NOMO-1 treated with dmso at 0.1 percent for 144 hours (cell line): ENCODE data around the gene ZHX3.
"Not testable (repeated sequence)": the region's sequence is repeated elsewhere in the genome, so short reads cannot be mapped to it uniquely, and the experiment has no call there.

Experiments used
- DNase-seq: peaks from one replicate; lab custom pipeline; 2025; ENCODE audit not compliant: unreplicated experiment; lab: John Stamatoyannopoulos, UW

Gene ZHX3

DNA sequence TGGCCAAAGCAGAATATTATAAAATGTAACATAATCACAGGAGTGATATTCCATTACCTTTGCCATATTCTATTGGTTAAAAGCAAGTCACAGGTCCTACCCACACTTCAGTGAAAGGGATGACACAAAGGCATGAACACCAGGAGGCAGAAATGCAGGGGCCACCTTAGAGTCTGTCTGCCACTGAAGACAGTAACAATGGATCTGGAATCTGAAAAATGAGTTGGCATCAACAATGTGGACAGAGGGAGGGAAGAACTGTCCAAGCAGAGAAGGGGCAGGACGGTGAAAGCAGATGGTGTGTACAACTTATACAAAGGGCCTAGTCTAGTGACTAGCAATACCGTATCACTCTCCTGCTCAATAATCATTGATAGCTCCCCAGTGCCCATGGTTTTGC is 16.5 kb upstream of the ZHX3 start:
- DNase-seq: no peak

DNA sequence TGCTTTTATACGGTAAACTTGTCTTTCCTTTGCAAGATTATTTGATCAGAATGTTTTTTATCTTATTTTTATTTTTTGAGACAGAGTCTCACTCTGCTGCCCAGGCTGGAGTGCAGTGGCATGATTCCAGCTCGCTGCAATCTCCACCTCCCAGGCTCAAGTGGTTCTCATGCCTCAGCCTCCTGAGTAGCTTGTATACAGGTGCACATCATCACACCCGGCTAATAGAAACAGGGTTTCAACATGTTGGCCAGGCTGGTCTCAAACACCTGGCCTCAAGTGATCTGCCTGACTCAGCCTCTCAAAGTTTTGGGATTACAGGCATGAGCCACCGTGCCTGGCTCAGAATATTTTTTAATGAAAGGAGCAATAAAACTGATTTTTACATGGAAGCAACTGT is 14.2 kb upstream of the ZHX3 start:
- DNase-seq: no peak

DNA sequence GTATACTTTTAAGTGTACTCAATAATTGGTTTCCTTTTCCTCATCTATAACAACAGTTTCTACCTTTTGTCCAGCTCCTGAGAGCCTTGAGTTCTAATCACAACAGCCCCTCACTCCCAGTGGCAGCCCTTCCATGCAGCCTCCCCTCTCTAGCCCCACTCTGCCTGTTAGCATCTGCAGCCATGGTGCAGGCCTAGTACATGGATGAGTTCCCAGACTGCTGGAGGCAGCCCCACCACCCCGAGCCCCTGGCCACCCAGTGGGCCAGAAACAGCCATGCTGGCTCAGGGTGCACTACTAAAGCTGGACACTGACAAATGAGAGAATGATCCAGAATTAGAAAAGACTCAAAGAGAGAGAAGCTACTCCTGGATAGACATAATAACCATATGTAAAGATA is 13.4 kb upstream of the ZHX3 start:
- no peak for DNase-seq

DNA sequence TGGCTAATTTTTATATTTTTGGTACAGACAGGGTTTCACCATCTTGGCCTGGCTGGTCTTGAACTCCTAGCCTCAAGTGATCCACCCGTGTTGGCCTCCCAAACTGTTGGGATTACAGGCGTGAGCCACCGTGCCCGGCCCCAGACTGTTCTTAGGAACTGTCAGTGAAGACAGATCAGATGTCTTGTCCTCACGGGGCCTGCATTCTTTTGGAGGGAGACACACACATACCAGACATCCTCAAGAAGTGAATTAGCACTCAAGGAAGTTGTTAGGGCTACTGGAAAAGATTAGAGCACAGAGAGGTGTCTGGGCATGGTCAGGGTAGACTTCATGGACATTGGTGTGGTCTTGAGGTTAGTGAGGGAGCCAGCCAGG is 12.8 kb upstream of the ZHX3 start:
- no peak for DNase-seq

DNA sequence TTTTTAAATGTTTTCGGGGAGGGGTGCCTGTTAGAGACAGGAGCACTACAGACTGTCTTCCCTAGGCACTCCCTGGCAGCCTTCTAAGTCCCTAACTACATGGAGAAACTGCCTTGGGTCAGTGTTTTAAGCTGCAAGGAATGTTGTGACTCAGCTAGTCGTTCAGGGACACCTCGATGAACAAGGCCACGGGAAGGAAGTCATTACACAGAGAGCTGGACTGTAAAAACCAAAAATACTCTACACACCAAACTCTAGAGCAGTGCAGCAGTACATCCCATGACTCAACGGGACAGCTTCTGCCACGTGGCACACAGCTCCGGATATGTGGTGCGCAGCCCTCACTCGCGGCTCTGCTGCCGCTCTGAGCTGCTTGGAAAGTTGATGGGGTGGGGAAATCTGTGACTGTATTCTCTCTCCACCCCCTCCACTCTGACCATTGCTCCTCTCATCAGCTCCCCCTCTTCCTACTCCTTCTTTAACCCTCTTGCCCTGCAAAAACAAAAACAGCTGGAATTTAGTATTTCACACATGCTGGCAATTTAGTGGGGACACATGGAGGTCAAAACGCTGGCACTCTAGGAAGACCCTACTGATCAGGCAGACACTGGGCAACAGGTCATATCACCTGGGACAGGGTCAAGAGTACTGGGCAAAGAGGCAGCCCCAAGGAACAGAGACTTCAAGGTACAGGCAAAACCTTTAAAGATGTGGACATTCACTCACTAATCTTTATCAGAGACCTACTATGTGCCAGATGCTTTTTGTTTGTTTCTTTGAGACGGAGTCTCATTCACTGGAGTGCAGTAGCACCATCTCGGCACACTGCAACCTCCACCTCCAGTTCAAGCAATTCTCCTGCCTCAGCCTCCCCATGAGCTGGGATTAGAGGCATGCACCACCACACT is 12.2 kb upstream of the ZHX3 start:
- peak; percentile 80 for DNase-seq

DNA sequence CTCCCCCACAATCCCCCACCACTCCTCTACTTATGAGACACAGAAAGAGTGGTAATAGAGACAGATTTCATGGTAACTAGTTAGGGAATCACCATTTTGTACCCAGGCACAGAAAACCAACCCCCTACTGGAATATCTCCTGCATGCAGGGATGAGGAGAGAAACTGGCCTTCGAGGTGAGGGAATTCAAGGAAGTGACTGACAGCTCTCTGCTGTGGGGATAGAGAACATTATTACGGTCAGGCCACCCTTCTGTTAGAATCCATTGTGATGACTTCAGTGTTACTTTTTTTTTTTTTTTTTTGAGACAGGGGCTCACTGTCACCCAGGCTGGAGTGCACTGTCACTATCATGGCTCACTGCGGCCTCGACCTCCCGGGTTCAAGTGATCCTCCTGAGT is 9.6 kb upstream of the ZHX3 start:
- DNase-seq: no peak

DNA sequence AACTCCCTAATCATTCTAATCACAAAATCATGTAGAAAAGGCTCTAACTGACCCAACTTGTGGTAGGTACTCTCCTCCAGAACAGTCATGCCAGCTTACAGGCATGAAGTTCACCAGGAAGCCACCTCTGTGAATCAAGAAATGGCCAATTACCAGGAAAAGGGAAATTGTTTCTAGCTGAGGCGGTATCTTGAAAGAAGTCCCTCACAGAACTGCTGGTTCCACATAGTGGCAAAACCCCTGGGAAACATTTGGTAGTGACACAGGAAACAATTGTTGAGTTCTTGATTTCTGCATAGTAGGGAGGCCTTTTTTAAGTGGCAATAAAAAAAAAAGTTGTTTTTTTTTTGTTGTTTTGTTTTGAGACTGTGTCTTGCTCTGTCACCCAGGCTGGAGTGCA is 3.4 kb upstream of the ZHX3 start:
- no peak for DNase-seq

DNA sequence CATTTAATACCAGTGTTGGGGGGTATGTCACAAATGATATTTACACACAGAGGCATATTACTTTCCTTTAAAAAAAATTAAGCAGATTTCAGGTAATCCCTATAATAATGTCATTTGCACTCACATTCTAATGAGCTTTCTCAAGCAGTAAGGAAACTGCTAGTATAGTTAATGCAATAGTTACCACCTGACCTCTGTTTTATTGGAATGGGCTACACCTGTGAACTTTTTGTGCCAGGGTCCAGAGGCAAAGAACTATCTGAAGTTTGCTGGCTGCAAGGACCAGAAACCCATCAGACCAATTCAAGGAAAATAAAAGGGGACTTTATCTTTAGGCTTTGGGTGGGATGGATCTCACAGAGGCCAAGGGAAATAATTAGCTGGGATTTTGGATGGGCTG is 2.9 kb upstream of the ZHX3 start:
- no peak for DNase-seq

DNA sequence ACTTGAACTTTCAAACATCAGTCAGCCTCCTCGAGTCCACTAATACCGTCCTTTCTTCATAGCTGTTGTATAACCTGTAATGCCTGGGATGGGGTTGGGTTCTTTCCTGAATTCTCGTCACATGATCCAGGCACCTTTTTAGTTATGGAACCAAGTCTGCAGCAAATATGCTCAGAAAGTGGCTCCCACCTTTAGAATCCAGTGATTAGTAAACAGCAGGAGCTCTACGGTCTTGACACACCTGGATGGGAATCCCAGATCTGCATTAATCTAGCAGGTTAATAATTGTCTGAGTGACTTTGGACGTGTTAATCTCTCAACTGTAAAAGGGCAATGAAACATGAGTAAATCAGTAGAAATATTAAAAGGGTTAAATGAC is 729 bp upstream of the ZHX3 start:
- no peak for DNase-seq

DNA sequence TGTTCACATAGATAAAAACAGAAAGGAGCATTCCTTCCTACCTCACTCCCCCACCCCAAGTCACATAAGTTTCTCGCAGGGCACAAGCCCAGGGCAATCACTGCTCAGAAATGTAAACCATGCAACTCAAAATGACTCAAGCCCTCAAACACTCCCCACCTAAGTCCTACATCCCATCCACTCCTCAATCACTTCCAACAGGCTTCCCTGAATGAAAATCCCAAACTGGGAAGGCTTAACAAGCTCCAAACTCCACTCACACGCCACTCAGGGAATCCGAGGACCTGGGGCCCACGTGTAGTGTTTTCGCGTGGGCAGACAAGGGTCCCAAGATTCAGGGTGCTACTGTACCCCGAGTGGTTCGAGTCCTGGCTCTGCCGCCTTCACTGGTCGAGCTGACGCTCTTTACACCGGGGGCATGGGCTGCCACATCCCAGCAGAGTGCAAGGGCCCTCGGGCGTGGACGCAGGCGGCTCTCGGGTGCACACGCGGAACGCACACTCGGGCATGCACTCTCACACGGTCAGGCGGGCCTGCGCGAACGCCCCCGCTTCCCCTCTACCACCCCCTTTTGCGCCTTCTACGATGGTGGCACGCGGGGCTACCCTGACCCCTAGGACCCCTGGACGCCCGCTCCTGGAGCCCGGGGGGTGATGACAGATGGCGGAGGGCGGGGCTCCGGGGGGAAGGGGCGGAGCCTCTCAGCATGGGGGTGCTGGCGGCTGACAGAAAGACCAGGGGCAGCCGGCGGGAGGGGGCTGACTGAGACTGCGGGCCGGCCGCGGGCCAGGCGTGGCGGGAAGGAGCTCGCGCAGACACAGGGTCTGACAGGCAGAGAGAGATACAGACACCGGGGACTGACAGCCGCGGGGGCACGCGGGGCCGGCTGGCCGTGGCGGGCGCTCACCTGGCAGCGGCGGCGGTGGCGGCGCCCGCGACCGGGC is 657 bp downstream of the ZHX3 start:
- DNase-seq: peak; percentile 46

DNA sequence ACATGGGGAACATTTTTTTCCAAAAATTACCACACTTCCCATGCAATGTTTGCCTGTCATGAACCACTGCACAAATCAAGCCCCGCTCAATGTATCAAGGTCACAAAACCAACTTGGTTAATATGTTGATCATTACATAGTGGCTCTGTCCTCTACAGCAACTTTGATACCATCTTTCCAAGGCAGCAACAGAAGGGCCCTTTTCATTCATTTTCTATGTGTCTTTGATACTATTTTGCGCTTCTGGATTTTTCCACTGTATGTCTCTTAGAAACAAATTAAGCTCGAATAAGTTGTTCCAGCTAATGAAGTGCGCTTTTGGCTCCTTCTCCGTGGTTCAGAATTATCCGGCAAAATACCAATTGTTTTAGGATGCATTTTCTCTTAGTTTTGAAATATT is 1.5 kb downstream of the ZHX3 start:
- no peak for DNase-seq

DNA sequence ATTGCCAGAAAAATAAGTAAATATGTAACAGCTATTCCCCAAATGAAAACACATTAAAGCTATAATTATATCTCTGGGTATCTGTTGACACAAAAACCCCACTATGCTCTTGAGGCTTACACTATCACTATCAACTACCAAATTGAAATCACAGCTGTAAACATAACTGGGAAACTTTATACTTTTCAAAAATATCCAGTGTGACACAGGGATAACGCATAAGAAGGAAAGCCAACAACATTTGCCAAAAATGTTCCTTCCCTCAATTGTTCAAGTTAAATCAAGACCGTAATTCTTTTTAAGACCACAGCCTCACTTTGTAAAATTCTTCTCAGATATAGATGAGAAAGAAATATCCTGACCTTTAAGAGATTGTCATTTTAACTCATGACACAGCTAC is 3.1 kb downstream of the ZHX3 start:
- no peak for DNase-seq

DNA sequence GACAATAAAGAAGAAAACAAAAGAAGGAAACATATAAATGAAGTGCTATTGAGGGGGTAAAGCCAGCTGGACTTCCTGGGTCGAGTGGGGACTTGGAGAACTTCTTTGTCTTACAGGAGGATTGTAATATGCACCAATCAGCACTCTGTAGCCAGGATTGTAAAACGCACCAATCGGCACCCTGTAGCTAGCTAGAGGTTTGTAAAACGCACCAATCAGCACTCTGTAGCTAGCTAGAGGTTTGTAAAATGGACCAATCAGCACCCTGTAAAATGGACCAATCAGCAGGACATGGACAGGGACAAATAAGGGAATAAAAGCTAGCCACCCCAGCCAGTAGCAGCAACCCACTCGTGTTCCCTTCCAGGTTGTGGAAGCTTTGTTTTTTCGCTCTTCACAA is 5.5 kb downstream of the ZHX3 start:
- DNase-seq: not testable (repeated sequence)

DNA sequence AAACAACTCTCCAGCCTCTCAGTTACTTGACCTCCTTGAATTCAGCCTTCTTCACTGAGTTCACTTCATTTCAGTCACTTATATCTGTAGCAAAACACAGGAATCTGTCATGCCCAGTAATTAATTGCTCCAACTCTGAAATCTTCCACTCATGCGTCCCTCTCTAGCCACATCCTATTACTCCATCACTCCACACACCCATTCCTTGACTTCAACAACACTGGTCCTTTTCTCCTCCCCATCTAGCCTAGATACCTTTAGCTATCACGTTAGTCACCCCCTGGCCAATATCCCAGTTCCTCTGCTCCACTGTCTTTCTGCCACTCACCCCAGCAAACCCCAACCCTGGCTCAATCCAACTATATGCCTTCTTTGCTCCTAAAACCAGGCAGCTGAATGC is 7.7 kb downstream of the ZHX3 start:
- no peak for DNase-seq

DNA sequence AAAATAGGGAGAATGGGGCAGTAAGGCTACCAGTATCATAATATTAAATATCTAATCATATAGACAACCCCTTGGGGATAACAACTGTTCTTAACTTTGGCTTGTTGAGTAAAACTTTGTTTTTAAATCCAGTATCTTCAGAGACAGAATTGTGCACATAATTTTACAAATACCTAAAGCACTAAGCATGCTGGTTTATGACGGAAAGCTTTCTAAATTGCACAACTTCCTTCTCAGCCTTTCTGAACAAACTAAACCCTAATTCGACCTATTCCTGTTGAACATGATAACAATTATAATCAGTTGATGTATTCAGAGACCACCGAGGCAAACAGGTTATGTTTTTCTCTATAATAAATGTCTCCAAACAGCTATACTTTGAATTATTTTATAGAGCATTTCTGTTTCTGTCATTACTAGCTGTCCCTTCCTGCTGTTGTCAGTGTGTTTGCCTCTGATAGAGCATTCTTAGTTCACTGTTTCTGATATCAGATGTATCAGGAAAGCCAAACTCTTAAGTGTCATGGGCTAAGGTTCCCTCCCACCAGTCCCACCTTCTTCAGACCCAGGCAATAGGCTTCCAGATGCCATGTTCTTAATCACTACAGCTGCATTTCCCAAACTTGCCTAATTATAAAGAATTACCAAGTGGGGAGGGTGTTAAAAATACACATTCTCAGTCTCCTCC is 8.7 kb downstream of the ZHX3 start:
- peak; percentile 6 for DNase-seq

DNA sequence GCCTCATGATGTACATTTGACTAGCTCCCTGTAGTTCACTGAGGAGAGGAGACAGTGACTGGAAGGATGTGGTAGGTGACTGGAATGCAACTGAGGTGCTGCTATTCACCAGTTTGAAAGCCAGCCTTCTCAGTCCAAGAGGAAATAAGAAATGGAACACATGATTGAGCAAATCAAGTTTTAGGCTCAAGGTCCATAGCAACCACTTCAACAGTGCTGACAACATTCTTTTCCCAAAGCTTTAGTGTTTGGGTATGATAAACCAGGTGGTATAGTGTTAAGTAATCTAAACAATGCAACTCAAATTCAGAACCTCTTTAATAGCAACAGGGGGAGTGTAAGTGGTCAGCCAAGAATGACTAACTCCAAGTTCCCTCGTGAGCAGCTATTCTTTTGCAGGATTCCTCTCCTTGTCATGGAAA is 9.2 kb downstream of the ZHX3 start:
- no peak for DNase-seq

DNA sequence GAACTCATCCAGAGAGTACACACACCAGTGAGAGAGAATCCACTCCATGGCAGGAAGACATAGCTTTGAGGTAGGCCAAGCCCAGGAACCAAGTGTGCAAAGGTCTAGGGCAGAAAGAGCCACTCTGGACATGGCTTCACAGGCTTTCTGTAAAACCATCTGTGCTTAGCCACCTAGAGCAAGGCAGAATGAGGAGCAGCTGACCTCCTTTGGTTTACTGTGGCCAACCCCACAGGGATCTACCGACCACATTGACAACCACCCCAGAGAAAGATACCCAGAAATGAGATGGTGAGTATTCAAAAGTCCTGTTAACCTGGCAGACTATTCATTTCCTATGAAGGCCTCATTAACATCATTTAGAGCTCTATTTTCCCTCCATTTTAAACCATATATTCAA is 10.5 kb downstream of the ZHX3 start:
- no peak for DNase-seq

DNA sequence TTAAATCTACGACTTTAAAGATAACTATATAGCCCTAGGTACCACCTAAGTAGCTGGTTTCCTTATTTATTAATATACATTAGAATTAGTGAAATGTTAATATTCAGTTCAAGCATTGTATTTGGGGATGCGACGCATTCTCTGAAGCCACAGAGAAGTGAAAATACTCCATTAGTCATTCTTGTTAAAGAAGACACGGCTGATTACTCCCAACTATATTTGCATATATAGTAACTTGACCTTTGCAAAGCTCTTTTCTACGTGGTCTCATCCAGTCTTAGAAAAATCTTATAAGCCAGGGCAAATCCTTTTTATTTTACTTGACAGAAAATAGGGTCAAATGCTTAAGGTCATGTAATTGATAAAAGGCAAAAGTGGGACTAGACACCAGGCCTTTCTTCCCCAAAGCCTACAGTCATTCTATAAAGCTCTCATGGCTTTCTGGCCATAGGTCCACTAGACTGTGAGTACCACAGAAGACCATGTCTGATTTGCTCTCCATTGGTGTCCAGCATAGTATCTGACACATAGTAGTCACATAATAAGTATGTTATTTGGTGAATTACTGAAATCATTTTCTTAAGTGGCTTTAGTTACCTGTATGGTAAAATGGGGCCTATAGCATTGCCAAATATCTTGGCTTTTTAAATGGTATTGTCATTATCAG is 11.3 kb downstream of the ZHX3 start:
- no peak for DNase-seq

DNA sequence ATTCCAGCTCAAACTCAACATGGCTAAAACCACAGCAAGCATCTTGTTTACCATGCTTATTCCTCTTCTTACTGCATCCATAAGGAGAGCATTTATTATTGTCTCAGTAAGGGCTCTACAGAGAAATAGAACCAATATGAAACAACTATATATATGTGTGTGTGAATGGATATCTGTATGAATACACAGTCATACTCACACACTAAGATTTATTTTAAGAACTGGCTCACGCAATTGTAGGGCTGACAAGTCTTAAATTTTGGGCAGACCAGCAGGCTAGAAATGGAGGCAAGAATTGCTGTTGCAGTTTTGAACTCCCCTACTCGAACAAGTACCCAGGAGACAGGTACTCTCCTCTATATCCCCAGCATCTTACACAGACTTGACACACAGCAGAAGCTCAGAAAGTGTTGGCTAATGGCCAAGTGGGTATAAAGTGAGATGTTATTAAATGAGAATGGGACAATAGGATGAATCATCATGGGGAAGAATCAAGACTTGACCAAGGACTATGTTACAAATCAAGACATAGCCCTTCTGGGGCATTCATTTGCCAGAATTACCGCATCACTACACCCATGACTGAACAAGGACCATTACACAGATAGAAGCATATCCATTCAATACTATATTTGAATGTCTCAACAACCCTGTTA is 13.0 kb downstream of the ZHX3 start:
- no peak for DNase-seq

DNA sequence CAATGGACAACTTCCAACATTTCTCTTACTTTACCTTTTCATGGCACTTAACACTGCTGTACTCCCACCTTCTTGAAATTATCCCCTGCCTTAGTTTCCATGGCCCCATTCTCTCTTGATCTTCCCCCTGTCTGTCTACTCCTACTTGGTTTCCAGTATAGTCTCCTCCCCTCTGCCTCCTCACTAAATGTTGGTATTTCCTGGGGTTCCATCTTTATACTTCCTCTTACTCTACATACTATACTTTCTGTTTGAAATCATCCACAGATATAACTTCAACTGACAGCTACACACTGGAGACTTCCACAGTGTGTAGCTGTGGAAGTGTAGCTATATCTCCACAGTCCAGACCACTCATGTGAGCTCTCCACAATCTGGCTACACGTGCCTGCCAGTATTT is 13.5 kb downstream of the ZHX3 start:
- peak; percentile 19 for DNase-seq

DNA sequence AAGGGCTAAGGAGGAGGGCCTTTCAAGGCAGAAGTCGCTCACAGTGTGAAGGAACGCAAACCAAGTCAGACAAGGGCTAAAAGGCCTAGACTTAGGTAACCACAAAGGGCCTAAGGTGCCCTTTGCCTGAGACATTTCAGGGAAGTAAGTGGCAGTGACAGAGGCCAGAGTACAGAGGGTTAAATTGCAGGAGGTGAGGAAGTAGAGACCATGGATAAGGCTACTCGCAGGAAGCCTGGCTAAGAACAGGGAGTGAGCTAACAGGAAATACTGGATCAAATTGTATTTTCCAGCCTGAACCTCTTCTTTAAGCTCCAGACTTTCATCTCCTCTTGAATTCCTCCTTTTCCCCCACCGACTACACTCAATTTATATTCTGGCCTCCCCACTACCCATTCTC is 16.6 kb downstream of the ZHX3 start:
- no peak for DNase-seq
